ENCODE data around the gene CIAO1.
"Not testable (repeated sequence)": the region's sequence is repeated elsewhere in the genome, so short reads cannot be mapped to it uniquely, and the experiment has no call there.

CIAO1 gene

GRCh38 chr2:96276787-96277499 is 10.9 kb downstream of the CIAO1 start:
- DNase-seq (ENCODE audit: low read depth in 3 of 3), result no peak

- no peak for DNase-seq (ENCODE audit: low read depth in 3 of 3)
Measured at GRCh38 chr2:96287273-96287856, 21.3 kb downstream of the CIAO1 start.

- DNase-seq (ENCODE audit: low read depth in 3 of 3), result no peak
Measured at GRCh38 chr2:96291751-96292150, 25.7 kb downstream of the CIAO1 start.

- not testable (repeated sequence) for DNase-seq (ENCODE audit: low read depth in 3 of 3)
Measured at GRCh38 chr2:96294271-96294670, 28.2 kb downstream of the CIAO1 start.

- DNase-seq (ENCODE audit: low read depth in 3 of 3), result no peak
Measured at GRCh38 chr2:96296925-96297324, 30.9 kb downstream of the CIAO1 start.

- DNase-seq (ENCODE audit: low read depth in 3 of 3), result no peak
Measured at GRCh38 chr2:96301865-96302264, 35.8 kb downstream of the CIAO1 start.

GRCh38 chr2:96304606-96305005 is 38.6 kb downstream of the CIAO1 start:
- no peak for DNase-seq (ENCODE audit: low read depth in 3 of 3)

- peak; percentile 87 to 89 (median 88) for DNase-seq (ENCODE audit: low read depth in 3 of 3)
Measured at GRCh38 chr2:96305091-96305978, 39.3 kb downstream of the CIAO1 start, which contains the start of gene SNRNP200. Gene SNRNP200, minus strand, starts transcription at chr2:96305546. Its CDS starts 109 bp downstream, at chr2:96305437.

GRCh38 chr2:96305979-96306308 is 39.9 kb downstream of the CIAO1 start:
- DNase-seq (ENCODE audit: low read depth in 3 of 3), result no peak

- no peak for DNase-seq (ENCODE audit: low read depth in 3 of 3)
Measured at GRCh38 chr2:96306370-96306769, 40.3 kb downstream of the CIAO1 start.

- DNase-seq (ENCODE audit: low read depth in 3 of 3), result no peak
Measured at GRCh38 chr2:96308248-96308647, 42.2 kb downstream of the CIAO1 start.

GRCh38 chr2:96315005-96315399 is 49.0 kb downstream of the CIAO1 start:
- DNase-seq (ENCODE audit: low read depth in 3 of 3), result no peak

GRCh38 chr2:96315400-96316071 is 49.5 kb downstream of the CIAO1 start:
- DNase-seq (ENCODE audit: low read depth in 3 of 3), result no peak

- DNase-seq (ENCODE audit: low read depth in 3 of 3), result no peak
Measured at GRCh38 chr2:96316999-96317398, 51.0 kb downstream of the CIAO1 start.

- no peak for DNase-seq (ENCODE audit: low read depth in 3 of 3)
Measured at GRCh38 chr2:96317584-96317997, 51.6 kb downstream of the CIAO1 start.

GRCh38 chr2:96318723-96319122 is 52.7 kb downstream of the CIAO1 start:
- DNase-seq (ENCODE audit: low read depth in 3 of 3), result no peak

- no peak for DNase-seq (ENCODE audit: low read depth in 3 of 3)
Measured at GRCh38 chr2:96319396-96319795, 53.4 kb downstream of the CIAO1 start.

GRCh38 chr2:96320326-96320725 is 54.3 kb downstream of the CIAO1 start:
- no peak for DNase-seq (ENCODE audit: low read depth in 3 of 3)

- peak in 1 of 3 donors; percentile 24 for DNase-seq (ENCODE audit: low read depth in 3 of 3)
Measured at GRCh38 chr2:96320728-96321622, 55.0 kb downstream of the CIAO1 start.
